Ascending aorta (tissue), 2 donors: ENCODE measurements around the gene RBSN. TPM values are rescaled to one million over a fixed set of nuclear protein-coding genes. Genes with fewer than 3 reads are reported as not detected.
A peak's percentile ranks its signal among the peaks of the same experiment; 100 is the strongest.

Source experiments
- DNase-seq, 2 donors: peaks; one replicate each; pipeline ENCODE4 v3.0.0-alpha.2; 2019; ENCODE audit warnings: low spot score in 2 of 2
- H3K27ac ChIP-seq, 2 donors: fragments of 200-600 bp; sonication (generic); one replicate each; pipeline ENCODE4 v1.5.1; 2016 to 2017; ENCODE audit warnings: mild to moderate bottlenecking in 1 of 2
- H3K27me3 ChIP-seq: fragments of 200-600 bp; sonication (generic); one replicate; pipeline ENCODE4 v1.5.1; 2017
- H3K36me3 ChIP-seq, 2 donors: fragments of 200-600 bp; sonication (generic); one replicate each; pipeline ENCODE4 v1.5.1; 2016
- H3K4me1 ChIP-seq, 2 donors: fragments of 200-600 bp; sonication (generic); one replicate each; pipeline ENCODE4 v1.5.1; 2016 to 2017; ENCODE audit warnings: mild to moderate bottlenecking in 1 of 2
- H3K4me3 ChIP-seq, 2 donors: fragments of 200-600 bp; sonication (generic); one replicate each; pipeline ENCODE4 v1.5.1; 2016 to 2017; ENCODE audit warnings: mild to moderate bottlenecking in 1 of 2
- H3K9me3 ChIP-seq, 2 donors: fragments of 200-600 bp; sonication (generic); one replicate each; pipeline ENCODE4 v1.5.1; 2016
- CTCF ChIP-seq, 3 experiments: fragments of 200-600 bp in 2 of 3; fragments of 450-650 bp in 1 of 3; sonication (generic) in 2 of 3; IDR thresholded peaks; one replicate each; pipeline ENCODE4 v1.5.1; 2016 to 2019; ENCODE audit warnings: antibody characterized with exemption in 3 of 3, mild to moderate bottlenecking in 1 of 3, moderate library complexity in 1 of 3
- intact Hi-C: fragments of 100-400 bp; cut with DNase I; formaldehyde crosslinking; loops from one replicate; pipeline ENCODE4 v1.15.1; 2023
- total RNA-seq: library from RNA; depleted of rRNA; stranded (reverse); fragments of >200 nt; gene quantifications from one replicate; pipeline ENCODE4 v1.1.0, GENCODE V29; 2016

Gene RBSN
- total RNA-seq, 1 donor from 2014 or later = 17.2 TPM

DNA sequence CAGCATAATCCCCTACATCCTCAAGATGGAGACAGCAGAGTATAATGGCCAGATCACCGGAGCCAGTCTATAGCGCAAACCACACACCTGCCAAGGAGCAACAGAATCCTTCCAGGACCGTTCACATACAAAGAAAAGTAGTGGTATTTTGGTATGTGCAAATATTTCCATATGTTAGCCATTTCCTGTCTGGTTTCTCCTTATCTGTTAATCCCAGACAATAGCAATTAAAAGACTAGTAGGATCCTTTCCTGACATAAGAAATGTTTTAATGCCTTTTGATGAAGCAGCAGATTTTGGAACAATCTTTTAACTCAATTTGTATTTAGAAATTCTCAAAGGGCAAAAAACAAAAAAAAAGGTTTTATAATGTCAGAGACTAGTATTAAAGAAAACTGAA, 56.0 kb downstream of the RBSN start:
- no peaks in the 10 kb centered on the region for H3K9me3 ChIP-seq
- peaks cover 66 to 86% of the 10 kb centered on the region in 2 donors for H3K36me3 ChIP-seq

GRCh38 chr3:15041950-15042349, 57.0 kb downstream of the RBSN start:
- TF ChIP-seq CTCF (IDR thresholded peaks at IDR 0.05) = no peak
- no peaks in the 10 kb centered on the region for H3K27me3 ChIP-seq
- no peaks in the 10 kb centered on the region for H3K4me1 ChIP-seq
- no peak overlapping the region for H3K4me3 ChIP-seq
- intact Hi-C loops = no loop called here
- no peak for DNase-seq
- H3K9me3 ChIP-seq = no peaks in the 10 kb centered on the region
- no peak overlapping the region for H3K27ac ChIP-seq
- H3K36me3 ChIP-seq = peaks cover 65 to 86% of the 10 kb centered on the region in 2 donors

More for the DNA sequence above, 56.0 kb downstream of the RBSN start:
- Histone ChIP-seq H3K27me3 (no peaks in the 10 kb centered on the region), H3K4me1 (no peaks in the 10 kb centered on the region), H3K4me3 (no peak overlapping the region), H3K27ac (no peak overlapping the region)
- intact Hi-C loops = no loop called here
- no peak for DNase-seq
- no peak for TF ChIP-seq CTCF (IDR thresholded peaks at IDR 0.05)

- Histone ChIP-seq H3K36me3 (peaks cover 68 to 87% of the 10 kb centered on the region in 2 donors), H3K27ac (no peak overlapping the region), H3K4me1 (no peaks in the 10 kb centered on the region), H3K27me3 (no peaks in the 10 kb centered on the region), H3K4me3 (no peak overlapping the region), H3K9me3 (no peaks in the 10 kb centered on the region)
- intact Hi-C loops = no loop called here
- DNase-seq = no peak
- no peak for TF ChIP-seq CTCF (IDR thresholded peaks at IDR 0.05)
Measured at GRCh38 chr3:15040844-15041243, 58.1 kb downstream of the RBSN start.

- H3K9me3 ChIP-seq = no peaks in the 10 kb centered on the region
- no peak overlapping the region for H3K27ac ChIP-seq
- intact Hi-C loops = no loop called here
- no peak for TF ChIP-seq CTCF (IDR thresholded peaks at IDR 0.05)
- no peak overlapping the region for H3K4me3 ChIP-seq
- H3K4me1 ChIP-seq = no peaks in the 10 kb centered on the region
- no peaks in the 10 kb centered on the region for H3K27me3 ChIP-seq
- DNase-seq = peak in 1 of 2 donors; percentile 31
- peaks cover 68 to 91% of the 10 kb centered on the region in 2 donors for H3K36me3 ChIP-seq
Measured at GRCh38 chr3:15038306-15038705, 60.6 kb downstream of the RBSN start.

GRCh38 chr3:15033103-15033502, 65.8 kb downstream of the RBSN start:
- TF ChIP-seq CTCF (IDR thresholded peaks at IDR 0.05) = no peak
- H3K27me3 ChIP-seq = no peaks in the 10 kb centered on the region
- DNase-seq = no peak
- no peaks in the 10 kb centered on the region for H3K4me1 ChIP-seq
- peaks cover 91 to 97% of the 10 kb centered on the region in 2 donors for H3K36me3 ChIP-seq
- no peaks in the 10 kb centered on the region for H3K9me3 ChIP-seq
- intact Hi-C loops = no loop called here
- H3K4me3 ChIP-seq = no peak overlapping the region
- no peak overlapping the region for H3K27ac ChIP-seq

DNA sequence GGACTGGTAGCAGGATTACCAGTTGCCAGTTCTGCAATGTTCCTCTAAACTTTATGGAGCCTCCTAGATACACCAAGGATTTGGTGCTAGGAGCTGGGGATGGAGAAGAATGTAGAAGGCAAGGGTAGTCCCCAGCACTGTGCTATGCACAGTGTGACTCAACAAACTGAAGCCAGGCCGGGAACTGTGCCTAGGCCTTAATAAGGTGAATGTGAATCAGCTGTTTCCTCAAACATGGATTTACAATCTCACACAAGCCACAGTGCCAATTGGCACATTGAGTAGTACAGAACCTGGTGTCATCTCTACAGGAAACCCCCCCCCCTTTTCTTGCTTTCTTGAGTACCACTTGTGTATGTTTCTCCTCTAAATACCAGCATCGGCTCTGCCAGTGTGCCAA, 66.3 kb downstream of the RBSN start:
- intact Hi-C loops = no loop called here
- H3K36me3 ChIP-seq = peaks cover 90 to 94% of the 10 kb centered on the region in 2 donors
- no peaks in the 10 kb centered on the region for H3K27me3 ChIP-seq
- no peak overlapping the region for H3K4me3 ChIP-seq
- H3K27ac ChIP-seq = no peak overlapping the region
- no peak for TF ChIP-seq CTCF (IDR thresholded peaks at IDR 0.05)
- H3K9me3 ChIP-seq = no peaks in the 10 kb centered on the region
- no peaks in the 10 kb centered on the region for H3K4me1 ChIP-seq
- no peak for DNase-seq
